GM18870 (cell line): ENCODE data around the gene GNGT1.
"Not testable (repeated sequence)": the region's sequence is repeated elsewhere in the genome, so short reads cannot be mapped to it uniquely, and the experiment has no call there.

Experiments
- ATAC-seq: cut with Tn5 transposase; IDR thresholded peaks from one replicate; pipeline ENCODE4 v1.9.1; 2021; ENCODE audit warnings: moderate library complexity; ENCODE audit not compliant: unreplicated experiment

GNGT1 gene

DNA sequence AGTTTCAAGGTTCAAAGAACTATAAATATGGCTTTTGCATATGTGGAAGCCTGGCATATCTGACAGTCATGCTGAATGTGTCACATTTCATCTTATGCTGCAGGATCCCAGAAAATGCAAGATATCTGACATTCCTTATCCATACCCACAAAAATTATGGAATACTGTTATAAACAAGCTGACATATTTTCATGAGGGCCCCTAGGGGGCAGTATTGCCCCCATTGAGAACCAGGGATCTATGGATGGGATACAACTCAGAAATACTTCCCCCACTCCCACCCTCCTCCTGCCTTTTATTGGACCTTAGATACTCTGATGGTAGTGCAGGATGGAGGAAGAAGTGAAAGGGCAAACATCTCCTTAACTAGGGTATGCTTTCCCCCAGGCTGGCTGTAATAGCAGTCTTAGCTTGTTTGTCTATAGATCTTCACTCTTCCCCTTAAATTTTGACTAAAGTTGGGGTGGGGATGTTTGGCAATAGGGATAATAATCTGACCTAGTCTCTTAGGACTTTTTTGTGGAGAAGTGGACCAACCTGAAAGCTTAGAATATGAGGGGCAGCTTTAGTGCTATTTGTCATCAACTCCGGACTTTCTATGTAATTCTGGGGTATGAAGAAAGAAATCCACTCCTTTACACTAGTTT is 3.5 kb upstream of the GNGT1 start:
- ATAC-seq, result no peak

GRCh38 chr7:93910076-93910994 is 4.0 kb downstream of the GNGT1 start:
- ATAC-seq, result no peak

DNA sequence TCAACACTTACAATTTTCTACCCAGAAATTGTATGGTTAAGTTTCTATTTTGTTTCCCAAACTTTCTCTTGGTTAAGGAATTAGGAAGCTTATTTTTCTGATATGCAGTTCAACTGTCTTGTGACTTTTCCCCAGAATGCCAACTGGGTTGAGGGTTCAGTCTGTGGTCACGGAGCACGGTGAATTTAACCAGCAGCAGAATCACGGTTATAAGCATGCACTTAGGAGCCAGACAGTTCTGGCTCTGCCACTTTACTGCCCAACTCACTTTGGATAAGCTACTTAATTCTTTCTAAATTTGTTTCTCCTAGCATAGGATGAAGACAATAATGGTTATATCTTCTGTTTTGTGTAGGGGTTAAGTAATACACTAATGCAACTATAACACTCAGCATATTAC is 4.9 kb downstream of the GNGT1 start:
- ATAC-seq, result not testable (repeated sequence)

DNA sequence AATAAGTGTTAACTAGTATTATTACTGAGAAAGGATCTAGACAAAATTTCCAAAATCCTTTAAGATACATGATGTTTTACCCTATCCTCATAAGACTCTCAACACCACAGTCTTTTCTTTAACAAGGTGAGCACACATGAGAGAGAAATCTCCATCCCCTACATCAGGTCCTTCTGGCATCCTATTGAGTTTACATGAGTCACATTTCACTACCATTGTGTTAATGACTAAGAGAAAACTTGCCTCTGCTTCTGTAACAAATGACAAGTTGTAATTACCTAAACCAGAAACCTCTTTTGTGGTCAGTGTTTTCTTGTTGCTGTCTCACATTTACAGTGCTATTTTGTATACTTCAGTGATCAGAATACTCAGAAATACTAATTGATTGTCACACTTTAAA is 5.3 kb downstream of the GNGT1 start:
- ATAC-seq, result peak; percentile 76

DNA sequence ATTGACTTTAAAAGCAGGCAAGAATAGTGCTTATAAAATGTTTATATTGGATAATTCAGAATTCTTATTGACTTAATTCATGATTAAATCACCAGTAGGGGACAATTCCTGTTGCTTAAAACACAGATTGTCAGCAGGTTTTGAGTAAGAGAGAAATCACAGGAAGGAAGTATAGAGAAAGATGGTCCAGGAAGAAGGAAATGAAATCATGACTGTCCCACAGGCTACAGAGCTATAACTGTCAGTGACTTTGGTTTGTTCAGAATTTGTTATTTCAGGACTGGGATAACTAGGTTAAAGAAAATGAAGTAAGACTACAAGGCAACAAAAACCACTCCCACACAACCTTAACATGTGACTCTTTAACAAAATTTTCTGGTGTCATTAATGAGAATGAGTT is 6.8 kb downstream of the GNGT1 start:
- ATAC-seq, result no peak

GRCh38 chr7:93914581-93915066 is 8.3 kb downstream of the GNGT1 start:
- no peak for ATAC-seq

DNA sequence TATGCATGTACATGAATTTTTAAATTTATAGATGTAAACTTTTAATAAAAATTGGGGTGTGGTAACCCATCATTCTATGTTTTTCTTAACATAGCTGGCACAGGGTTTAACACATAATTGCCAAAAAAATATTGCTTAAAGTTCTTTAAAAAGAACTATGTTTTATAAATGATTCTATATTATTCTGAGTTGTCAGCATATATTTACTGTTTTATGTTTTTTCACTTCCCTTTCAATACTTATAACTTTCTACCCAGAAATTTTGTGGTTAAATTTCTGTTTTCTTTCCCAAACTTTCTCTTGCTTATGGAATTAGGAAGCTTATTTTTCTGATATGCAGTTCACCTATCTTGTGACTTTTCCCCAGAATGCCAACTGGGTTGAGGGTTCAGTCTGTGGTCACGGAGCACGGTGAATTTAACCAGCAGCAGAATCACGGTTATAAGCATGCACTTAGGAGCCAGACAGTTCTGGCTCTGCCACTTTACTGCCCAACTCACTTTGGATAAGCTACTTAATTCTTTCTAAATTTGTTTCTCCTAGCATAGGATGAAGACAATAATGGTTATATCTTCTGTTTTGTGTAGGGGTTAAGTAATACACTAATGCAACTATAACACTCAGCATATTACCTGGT is 9.0 kb downstream of the GNGT1 start:
- ATAC-seq, result not testable (repeated sequence)

GRCh38 chr7:93915888-93916287 is 9.5 kb downstream of the GNGT1 start:
- peak; percentile 61 for ATAC-seq

DNA sequence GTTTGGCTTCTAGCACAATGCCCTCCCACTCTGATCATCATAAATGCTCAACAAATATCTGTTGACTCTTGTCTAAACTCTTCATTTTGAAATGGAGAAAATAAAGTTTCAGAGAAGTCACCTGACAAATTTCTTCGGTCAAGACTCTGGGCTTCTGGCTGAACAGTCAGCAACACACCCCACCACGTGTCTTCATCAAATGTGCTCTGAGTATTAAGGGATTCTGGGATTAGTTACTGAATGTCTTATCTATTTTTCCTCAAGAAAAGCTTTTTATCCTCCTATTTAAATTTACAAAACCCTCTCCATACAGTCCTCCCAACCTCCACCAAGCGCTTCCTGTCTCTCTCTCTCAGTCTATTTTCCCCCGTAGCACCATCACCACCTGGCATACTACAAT is 9.9 kb downstream of the GNGT1 start:
- ATAC-seq, result not testable (repeated sequence)

GRCh38 chr7:93920496-93921182 is 14.3 kb downstream of the GNGT1 start:
- no peak for ATAC-seq

DNA sequence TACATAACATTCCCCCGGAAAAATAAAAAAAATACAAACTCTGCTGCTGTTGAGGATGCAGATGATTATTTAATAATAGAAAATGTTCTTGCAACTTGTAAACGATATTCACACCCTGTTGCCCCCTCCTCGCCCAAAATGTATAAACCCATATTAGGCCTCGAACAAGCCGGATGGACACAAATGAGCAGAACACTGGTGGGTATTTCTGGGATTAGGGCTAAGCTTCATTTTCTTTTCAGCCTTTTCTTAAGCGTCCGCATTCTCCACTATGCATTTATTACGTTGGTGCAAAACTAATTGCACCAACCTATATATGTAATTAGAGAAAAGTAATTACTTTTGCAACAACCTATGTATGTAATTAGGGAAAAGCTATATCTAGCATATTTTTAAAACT is 14.8 kb downstream of the GNGT1 start:
- ATAC-seq, result no peak

DNA sequence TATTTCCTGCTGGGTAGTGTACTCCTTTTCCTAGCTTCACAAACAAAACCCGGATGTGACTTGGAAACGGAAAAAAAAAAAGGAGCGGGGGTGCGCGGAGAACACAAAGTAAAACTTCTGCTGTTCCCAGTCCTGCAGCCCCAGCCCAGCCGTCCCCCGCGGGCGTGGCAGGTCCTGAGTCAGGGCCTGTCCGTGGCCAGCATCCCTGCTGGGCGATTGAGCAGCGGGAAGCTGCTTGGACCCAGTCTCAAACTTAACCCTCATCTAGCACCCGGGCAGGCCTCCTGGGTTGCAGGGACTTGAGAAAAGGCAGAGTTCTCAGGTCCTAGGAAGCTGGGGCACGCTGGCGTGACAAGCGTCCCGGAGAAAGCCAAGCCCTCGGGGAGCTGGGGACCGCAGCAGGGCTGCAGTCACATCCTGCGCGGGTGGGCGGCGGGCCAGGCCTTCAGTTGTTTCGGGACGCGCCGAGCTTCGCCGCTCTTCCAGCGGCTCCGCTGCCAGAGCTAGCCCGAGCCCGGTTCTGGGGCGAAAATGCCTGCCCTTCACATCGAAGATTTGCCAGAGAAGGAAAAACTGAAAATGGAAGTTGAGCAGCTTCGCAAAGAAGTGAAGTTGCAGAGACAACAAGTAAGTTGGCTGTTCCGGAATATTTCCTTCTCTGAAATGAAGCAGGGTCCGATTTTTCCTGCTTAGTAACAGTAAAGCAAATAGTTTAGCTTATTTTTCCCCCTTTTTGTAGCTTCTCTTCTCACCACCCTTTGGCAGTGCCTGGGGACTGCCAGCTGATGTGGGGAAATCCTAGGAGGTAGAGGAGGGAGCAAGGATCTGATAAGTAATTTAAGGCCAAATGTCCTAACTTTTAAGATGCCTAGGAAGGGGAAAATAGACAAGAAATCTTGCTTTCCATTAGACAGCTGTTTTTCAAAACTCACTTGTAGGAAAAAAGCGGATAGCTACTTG is 15.5 kb downstream of the GNGT1 start, which contains the start of gene GNG11:
Gene GNG11, plus strand, starts transcription at position 129 of the 960 bp plus-strand sequence. Its CDS starts 403 bp downstream, at position 532.
- ATAC-seq, result peak; percentile 71

DNA sequence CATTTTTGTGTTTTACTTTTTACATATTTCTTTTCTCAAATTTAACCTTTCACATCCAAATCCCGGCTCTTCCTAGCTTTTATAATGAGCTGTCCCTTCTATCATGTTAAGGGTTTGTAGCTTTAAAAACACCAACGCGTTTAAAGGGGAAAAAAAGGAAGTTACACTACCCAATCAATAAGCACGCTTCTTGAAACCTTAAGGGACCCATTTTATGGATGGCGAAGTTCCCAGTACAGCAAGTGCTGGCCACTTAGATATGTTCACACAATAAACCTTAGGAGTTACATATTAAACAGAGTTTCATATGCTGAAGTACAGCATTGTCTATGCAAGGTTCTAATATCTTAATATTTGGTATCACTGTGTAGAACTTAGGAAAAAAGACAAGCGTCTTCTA is 16.9 kb downstream of the GNGT1 start:
- ATAC-seq, result no peak

DNA sequence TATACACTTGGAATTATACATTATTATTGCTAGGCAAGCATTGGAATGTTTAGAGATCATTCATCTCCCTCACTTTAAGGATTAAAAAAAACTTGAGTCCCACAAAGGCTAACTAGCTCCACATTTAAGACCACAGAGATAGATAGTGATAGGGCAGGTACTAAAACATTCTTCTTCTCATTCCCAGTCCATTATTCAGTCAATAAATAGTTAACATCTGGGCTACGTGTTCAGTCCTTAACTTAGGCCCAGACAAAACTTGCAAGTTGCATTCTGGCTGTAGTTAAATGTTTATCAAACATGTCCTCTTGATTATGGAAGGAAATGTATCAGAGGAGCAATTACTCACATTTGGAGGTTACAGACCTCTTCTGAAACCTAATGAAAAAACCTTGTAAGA is 17.6 kb downstream of the GNGT1 start:
- ATAC-seq, result no peak

- ATAC-seq, result no peak
Observed at GRCh38 chr7:93926800-93927199, 20.4 kb downstream of the GNGT1 start.

GRCh38 chr7:93927585-93927984 is 21.2 kb downstream of the GNGT1 start:
- ATAC-seq, result no peak

DNA sequence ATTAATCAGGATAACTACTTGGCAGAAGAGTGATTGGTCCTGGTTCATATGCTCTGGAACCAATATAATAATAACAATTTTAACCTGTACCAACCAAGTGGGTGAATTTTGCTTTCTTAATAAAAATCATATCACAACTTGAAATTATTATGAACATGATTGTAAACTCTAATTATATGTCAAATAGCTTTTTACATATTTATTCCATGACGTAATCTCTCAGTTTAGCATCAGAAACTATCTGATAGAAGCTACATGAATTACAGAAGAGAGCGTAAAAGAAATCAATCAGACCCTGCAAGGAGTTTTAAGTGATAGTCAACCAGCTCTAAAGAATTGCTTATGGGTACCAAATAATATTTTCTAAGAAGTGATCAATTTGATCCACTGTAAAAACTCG is 25.3 kb downstream of the GNGT1 start:
- no peak for ATAC-seq

DNA sequence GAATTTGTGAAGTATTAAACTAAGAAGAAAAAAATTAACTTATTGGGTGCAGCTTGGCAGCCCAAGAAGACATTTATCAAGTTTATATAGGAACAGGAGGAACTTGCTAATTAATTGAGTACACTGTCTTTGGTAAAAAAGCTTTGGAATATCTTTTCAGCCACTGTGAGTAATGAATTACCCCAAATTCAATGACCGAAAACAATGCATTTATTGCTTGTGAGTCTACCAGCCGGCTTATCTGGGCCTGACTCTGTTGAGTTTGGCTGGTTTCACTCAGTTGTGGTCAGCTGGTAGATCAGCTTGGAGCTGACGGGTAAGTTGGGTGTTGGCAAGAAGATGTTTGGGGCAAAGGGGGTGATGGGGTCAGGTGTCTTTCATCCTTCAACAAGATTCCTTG is 26.8 kb downstream of the GNGT1 start:
- no peak for ATAC-seq

GRCh38 chr7:93935102-93935501 is 28.7 kb downstream of the GNGT1 start:
- no peak for ATAC-seq

GRCh38 chr7:93937818-93938217 is 31.5 kb downstream of the GNGT1 start:
- ATAC-seq, result no peak
